Measurements from ENCODE around the gene MPDU1. TPM values are rescaled to one million over a fixed set of nuclear protein-coding genes. Genes with fewer than 3 reads are reported as not detected.

The MPDU1 gene
- total RNA-seq, 1 donor from 2014 or later = 55.3 TPM

DNA sequence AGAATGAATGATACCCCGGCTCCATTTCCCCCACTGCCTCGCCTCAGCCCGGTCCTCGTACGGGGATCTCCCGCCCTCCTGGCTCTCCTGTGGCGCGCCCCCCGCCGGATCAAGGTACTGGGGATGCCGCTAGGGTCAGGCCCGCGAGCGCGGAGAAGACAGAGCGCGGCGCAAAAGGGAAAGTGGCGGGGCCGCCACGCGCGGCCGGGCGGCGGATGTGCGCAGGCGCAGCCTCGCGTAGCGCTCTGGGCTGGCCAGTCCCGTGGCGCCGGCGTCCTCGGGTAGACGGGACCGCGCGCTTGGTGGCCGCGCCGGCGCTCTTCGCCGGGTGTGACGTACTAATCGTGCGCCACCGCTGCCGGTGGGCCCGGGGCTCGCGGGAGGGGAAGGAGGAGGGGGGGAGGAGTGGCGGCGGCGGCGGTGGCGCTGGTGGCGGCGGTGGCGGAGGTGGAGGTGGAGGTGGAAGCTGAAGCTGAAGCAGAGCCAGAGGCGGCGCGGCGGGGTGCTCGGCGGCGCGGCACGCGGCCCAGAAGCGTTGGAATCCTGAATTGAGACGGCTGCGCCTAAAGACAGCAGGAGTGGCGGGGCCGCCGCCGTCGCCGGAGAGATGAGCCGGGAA is 22.0 kb upstream of the MPDU1 start, which contains the start of gene SENP3:
SENP3 (plus strand) TSS at position 331 of the 619 bp plus-strand sequence. CDS start 1,158 bp downstream, outside the sequence.
- DNase-seq = peak; percentile 93
- Histone ChIP-seq H3K9me3 (no peaks in the 10 kb centered on the region), H3K4me1 (peaks cover 69% of the 10 kb centered on the region), H3K27me3 (ENCODE audit: low read depth) (no peaks in the 10 kb centered on the region), H3K36me3 (peaks cover 45% of the 10 kb centered on the region), H3K4me3 (peak within 1 kb of the TSS; percentile 94), H3K27ac (peak within 1 kb of the TSS; percentile 95)
- intact Hi-C loops (cut with DNase I) = no loop called here
- TF ChIP-seq, protein P1, sequence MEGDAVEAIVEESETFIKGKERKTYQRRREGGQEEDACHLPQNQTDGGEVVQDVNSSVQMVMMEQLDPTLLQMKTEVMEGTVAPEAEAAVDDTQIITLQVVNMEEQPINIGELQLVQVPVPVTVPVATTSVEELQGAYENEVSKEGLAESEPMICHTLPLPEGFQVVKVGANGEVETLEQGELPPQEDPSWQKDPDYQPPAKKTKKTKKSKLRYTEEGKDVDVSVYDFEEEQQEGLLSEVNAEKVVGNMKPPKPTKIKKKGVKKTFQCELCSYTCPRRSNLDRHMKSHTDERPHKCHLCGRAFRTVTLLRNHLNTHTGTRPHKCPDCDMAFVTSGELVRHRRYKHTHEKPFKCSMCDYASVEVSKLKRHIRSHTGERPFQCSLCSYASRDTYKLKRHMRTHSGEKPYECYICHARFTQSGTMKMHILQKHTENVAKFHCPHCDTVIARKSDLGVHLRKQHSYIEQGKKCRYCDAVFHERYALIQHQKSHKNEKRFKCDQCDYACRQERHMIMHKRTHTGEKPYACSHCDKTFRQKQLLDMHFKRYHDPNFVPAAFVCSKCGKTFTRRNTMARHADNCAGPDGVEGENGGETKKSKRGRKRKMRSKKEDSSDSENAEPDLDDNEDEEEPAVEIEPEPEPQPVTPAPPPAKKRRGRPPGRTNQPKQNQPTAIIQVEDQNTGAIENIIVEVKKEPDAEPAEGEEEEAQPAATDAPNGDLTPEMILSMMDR (IDR thresholded peaks at IDR 0.05) = no peak
- ATAC-seq = peak; percentile 85 to 90

- TF ChIP-seq, protein P1 (IDR thresholded peaks at IDR 0.05) = no peak
- no peak for DNase-seq
- peaks cover 50% of the 10 kb centered on the region for H3K36me3 ChIP-seq
- no peaks in the 10 kb centered on the region for H3K9me3 ChIP-seq
- no peak for ATAC-seq
- no peaks in the 10 kb centered on the region for H3K27me3 ChIP-seq (ENCODE audit: low read depth)
- intact Hi-C loops (cut with DNase I) = no loop called here
- peak overlapping the region; percentile 95 for H3K27ac ChIP-seq
- peak overlapping the region; percentile 94 for H3K4me3 ChIP-seq
- H3K4me1 ChIP-seq = peaks cover 64% of the 10 kb centered on the region
Observed at GRCh38 chr17:7562208-7562605, 21.4 kb upstream of the MPDU1 start.

- Histone ChIP-seq H3K27me3 (ENCODE audit: low read depth) (no peaks in the 10 kb centered on the region), H3K4me1 (peaks cover 53% of the 10 kb centered on the region), H3K27ac (no peak overlapping the region), H3K36me3 (peaks cover 57% of the 10 kb centered on the region), H3K9me3 (no peaks in the 10 kb centered on the region), H3K4me3 (peak overlapping the region; percentile 94)
- TF ChIP-seq, protein P1 (IDR thresholded peaks at IDR 0.05) = no peak
- ATAC-seq = no peak
- intact Hi-C loops (cut with DNase I) = no loop called here
- DNase-seq = no peak
Observed at GRCh38 chr17:7563115-7563869, 20.4 kb upstream of the MPDU1 start.

DNA sequence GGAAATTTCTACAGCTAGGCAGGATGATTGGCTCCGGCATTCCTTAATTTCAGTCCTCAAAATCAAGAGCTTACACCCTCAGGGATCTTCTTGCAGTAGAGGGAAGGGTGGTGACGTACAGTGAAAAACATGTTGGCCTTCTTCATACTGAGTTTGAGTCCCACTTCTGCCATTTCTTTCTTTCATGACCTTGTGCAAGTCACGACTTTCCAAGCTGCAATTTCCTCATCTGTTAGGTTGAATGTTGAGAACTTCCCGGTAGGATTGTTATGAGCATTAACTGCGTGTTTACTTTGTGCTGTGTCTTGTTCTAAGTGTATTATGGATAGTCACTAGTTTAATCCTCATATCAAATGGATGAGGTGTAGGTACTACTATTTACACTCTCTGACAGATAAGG is 14.1 kb upstream of the MPDU1 start:
- no peaks in the 10 kb centered on the region for H3K9me3 ChIP-seq
- no peaks in the 10 kb centered on the region for H3K27me3 ChIP-seq (ENCODE audit: low read depth)
- no peak for DNase-seq
- intact Hi-C loops (cut with DNase I) = no loop called here
- TF ChIP-seq, protein P1 (IDR thresholded peaks at IDR 0.05) = no peak
- no peak for ATAC-seq
- H3K27ac ChIP-seq = no peak overlapping the region
- H3K4me1 ChIP-seq = peaks cover 22% of the 10 kb centered on the region
- H3K36me3 ChIP-seq = peaks cover 74% of the 10 kb centered on the region
- no peak overlapping the region for H3K4me3 ChIP-seq

GRCh38 chr17:7570351-7570750 is 13.3 kb upstream of the MPDU1 start:
- no peak for DNase-seq
- Histone ChIP-seq H3K36me3 (peaks cover 74% of the 10 kb centered on the region), H3K27me3 (ENCODE audit: low read depth) (no peaks in the 10 kb centered on the region), H3K27ac (no peak overlapping the region), H3K9me3 (no peaks in the 10 kb centered on the region), H3K4me3 (no peak overlapping the region), H3K4me1 (peaks cover 30% of the 10 kb centered on the region)
- no peak for ATAC-seq
- intact Hi-C loops (cut with DNase I) = no loop called here
- TF ChIP-seq, protein P1 (IDR thresholded peaks at IDR 0.05) = no peak
